Superior temporal gyrus (tissue), 1 donor: ENCODE results near the gene DLX4.

ENCODE experiments used
- DNase-seq: peaks from one replicate; pipeline ENCODE4 v3.0.0-alpha.2; 2016; ENCODE audit errors: extremely low spot score

DLX4 gene

GRCh38 chr17:50014471-50015088 is 45.6 kb downstream of the DLX4 start:
- DNase-seq = no peak

GRCh38 chr17:50015146-50015545 is 46.2 kb downstream of the DLX4 start:
- DNase-seq = no peak

- DNase-seq = no peak
These were observed 49.9 kb downstream of the DLX4 start for GRCh38 chr17:50018909-50019308.

- DNase-seq = no peak
These were observed 52.0 kb downstream of the DLX4 start for GRCh38 chr17:50020841-50021599.

GRCh38 chr17:50021681-50022370 is 52.8 kb downstream of the DLX4 start:
- DNase-seq = no peak

- no peak for DNase-seq
These were observed 53.6 kb downstream of the DLX4 start for GRCh38 chr17:50022463-50023130.

GRCh38 chr17:50023520-50023919 is 54.5 kb downstream of the DLX4 start:
- no peak for DNase-seq
